Endodermal cell (in vitro differentiated cells): ENCODE measurements around the gene EIF2B5. TPM values are rescaled to one million over a fixed set of nuclear protein-coding genes. Genes with fewer than 3 reads are reported as not detected.

Experiments used
- DNase-seq: peaks from one replicate; pipeline ENCODE4 v3.0.0-alpha.2; 2017
- H3K27ac ChIP-seq: 2 replicates; pipeline ENCODE4 v1.5.1; 2013; ENCODE audit warnings: mild to moderate bottlenecking, low read depth, low read length, moderate library complexity
- H3K27me3 ChIP-seq: 2 replicates; pipeline ENCODE4 v1.6.1; 2013; ENCODE audit warnings: mild to moderate bottlenecking, low read length, moderate library complexity; ENCODE audit not compliant: insufficient read depth, control insufficient read depth, poor library complexity, severe bottlenecking
- H3K36me3 ChIP-seq: 2 replicates; pipeline ENCODE4 v1.7.0; 2013; ENCODE audit warnings: mild to moderate bottlenecking, low read length, moderate library complexity; ENCODE audit not compliant: control insufficient read depth, insufficient read depth
- H3K4me1 ChIP-seq: one replicate; pipeline ENCODE4 v1.7.0; 2013; ENCODE audit warnings: low read length; ENCODE audit not compliant: control insufficient read depth, insufficient read depth
- H3K4me3 ChIP-seq: 2 replicates; pipeline ENCODE4 v1.5.1; 2013; ENCODE audit warnings: mild to moderate bottlenecking, low read length, moderate library complexity
- H3K9ac ChIP-seq: 2 replicates; pipeline ENCODE4 v1.6.1; 2013; ENCODE audit warnings: mild to moderate bottlenecking, low read length, moderate library complexity; ENCODE audit not compliant: poor library complexity, severe bottlenecking; ENCODE audit errors: extremely low read depth
- H3K9me3 ChIP-seq: 2 replicates; pipeline ENCODE4 v1.6.1; 2013; ENCODE audit warnings: mild to moderate bottlenecking, low read length, moderate library complexity; ENCODE audit not compliant: control insufficient read depth
- H3K27ac Mint-ChIP-seq: 2 replicates; pipeline ENCODE4 v1.8.0; 2020; ENCODE audit warnings: mixed read lengths
- H3K27me3 Mint-ChIP-seq: 2 replicates; pipeline ENCODE4 v1.8.0; 2021; ENCODE audit warnings: mild to moderate bottlenecking, mixed read lengths; ENCODE audit not compliant: insufficient read depth
- H3K36me3 Mint-ChIP-seq: 2 replicates; pipeline ENCODE4 v1.8.0; 2020; ENCODE audit warnings: low read depth, mixed read lengths
- H3K4me1 Mint-ChIP-seq: 2 replicates; pipeline ENCODE4 v1.8.0; 2020; ENCODE audit warnings: mixed read lengths
- H3K4me3 Mint-ChIP-seq: 2 replicates; pipeline ENCODE4 v1.8.0; 2020; ENCODE audit warnings: mild to moderate bottlenecking, moderate library complexity, mixed read lengths
- H3K9me3 Mint-ChIP-seq: 2 replicates; pipeline ENCODE4 v1.8.0; 2020; ENCODE audit warnings: mild to moderate bottlenecking, mixed read lengths
- CTCF ChIP-seq: fragments of 200-600 bp; sonication (generic); conservative IDR thresholded peaks from 2 replicates; pipeline ENCODE4 v1.5.0; 2021; ENCODE audit warnings: antibody characterized with exemption, mild to moderate bottlenecking
- WGBS, 2 experiments: methylation state at CpG; one replicate each; pipeline versions ENCODE4 v1.1.5 to v1.1.7; 2013; ENCODE audit warnings: missing lambda C conversion rate in 2 of 2, mixed read lengths in 1 of 2; ENCODE audit not compliant: insufficient coverage in 1 of 2, insufficient read length in 1 of 2; 5-methylcytosine and 5-hydroxymethylcytosine counted together
- total RNA-seq, 2 donors: library from RNA; stranded (reverse); fragmentation: NEBNext Ultra II Directional in 1 of 2; extraction: Animal tissue kit (Norgen Biotek cat#: 25700) in 1 of 2; gene quantifications; 2 replicates in 1 of 2; 3 replicates in 1 of 2; pipeline ENCODE4 v1.2.1, GENCODE V29; 2021

EIF2B5 gene
- total RNA-seq, 2 donors from 2014 or later: 33.4 to 37.5 TPM

DNA sequence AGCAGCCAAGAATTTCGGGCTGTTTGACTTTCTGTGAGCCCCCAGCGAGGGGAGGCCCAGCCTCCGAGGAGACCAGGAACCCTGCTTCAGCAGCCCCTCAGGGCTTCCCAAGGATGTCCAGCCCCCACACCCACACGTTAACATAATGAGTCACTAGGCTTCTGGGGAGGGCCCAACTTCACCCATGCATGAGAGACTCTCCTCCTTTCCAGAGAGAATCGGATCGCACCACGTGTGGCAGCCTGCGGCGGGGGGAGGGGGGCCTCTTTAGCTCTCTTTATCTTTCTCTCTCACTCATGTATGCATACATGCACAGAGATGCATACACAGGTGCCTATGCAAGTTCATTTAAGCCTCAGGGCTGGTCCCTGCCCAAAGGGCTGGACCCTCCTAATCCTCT lies 36.4 kb downstream of the EIF2B5 start:
- no peak for TF ChIP-seq CTCF
- no peak overlapping the region for H3K27ac ChIP-seq
- no peaks in the 10 kb centered on the region for H3K9me3 ChIP-seq
- H3K9ac ChIP-seq: no peak overlapping the region
- H3K27me3 ChIP-seq: no peaks in the 10 kb centered on the region
- no peak overlapping the region for H3K4me3 ChIP-seq
- Mint-ChIP-seq H3K4me1 (peaks cover under 1% of the 10 kb centered on the region), H3K4me3 (no peak overlapping the region), H3K27ac (peak overlapping the region; percentile 83), H3K9me3 (no peaks in the 10 kb centered on the region), H3K27me3 (no peaks in the 10 kb centered on the region), H3K36me3 (peaks cover 46% of the 10 kb centered on the region)
- 87% methylated on average over 9 of the region's 9 CpGs for WGBS, 2 experiments
- peaks cover 49% of the 10 kb centered on the region for H3K36me3 ChIP-seq
- no peaks in the 10 kb centered on the region for H3K4me1 ChIP-seq
- DNase-seq: peak; percentile 49

- Histone ChIP-seq H3K27me3 (no peaks in the 10 kb centered on the region), H3K4me3 (no peak overlapping the region), H3K27ac (no peak overlapping the region), H3K9ac (no peak overlapping the region), H3K4me1 (peaks cover 10% of the 10 kb centered on the region), H3K9me3 (no peaks in the 10 kb centered on the region), H3K36me3 (peaks cover 47% of the 10 kb centered on the region)
- DNase-seq: peak; percentile 10
- no peak overlapping the region for H3K27ac Mint-ChIP-seq
- no peaks in the 10 kb centered on the region for H3K9me3 Mint-ChIP-seq
- peaks cover 14% of the 10 kb centered on the region for H3K4me1 Mint-ChIP-seq
- no peak for TF ChIP-seq CTCF
- WGBS, 2 experiments: 94 to 95% methylated on average over 5 of the region's 5 CpGs
- H3K27me3 Mint-ChIP-seq: no peaks in the 10 kb centered on the region
- H3K36me3 Mint-ChIP-seq: peaks cover 44% of the 10 kb centered on the region
- H3K4me3 Mint-ChIP-seq: no peak overlapping the region
Measured at GRCh38 chr3:184172681-184173373, 37.7 kb downstream of the EIF2B5 start.

- peaks cover 15% of the 10 kb centered on the region for H3K4me1 ChIP-seq
Measured at GRCh38 chr3:184173374-184173722, 38.2 kb downstream of the EIF2B5 start.

More at GRCh38 chr3:184173374-184173722, 38.2 kb downstream of the EIF2B5 start:
- WGBS, 2 experiments: 100% methylated on average over 1 to 2 of the region's 2 CpGs
- peaks cover 19% of the 10 kb centered on the region for H3K4me1 Mint-ChIP-seq
- H3K9me3 ChIP-seq: no peaks in the 10 kb centered on the region
- H3K4me3 ChIP-seq: no peak overlapping the region
- no peak overlapping the region for H3K9ac ChIP-seq
- H3K4me3 Mint-ChIP-seq: no peak overlapping the region
- no peak for TF ChIP-seq CTCF
- H3K27me3 ChIP-seq: no peaks in the 10 kb centered on the region
- no peak for DNase-seq
- no peak overlapping the region for H3K27ac Mint-ChIP-seq
- H3K36me3 ChIP-seq: peaks cover 47% of the 10 kb centered on the region
- H3K27me3 Mint-ChIP-seq: no peaks in the 10 kb centered on the region
- peaks cover 47% of the 10 kb centered on the region for H3K36me3 Mint-ChIP-seq
- H3K27ac ChIP-seq: no peak overlapping the region
- no peaks in the 10 kb centered on the region for H3K9me3 Mint-ChIP-seq
